ENCODE results near the gene ATP10A. TPM values are rescaled to one million over a fixed set of nuclear protein-coding genes. Genes with fewer than 3 reads are reported as not detected.

Gene ATP10A
- total and polyA plus RNA-seq, 9 of the 15 experiments (the other 6 are each of a cell fraction or from before 2014, with no cell fraction given): 0.09 TPM; not detected in 8

GRCh38 chr15:25850154-25851111 lies 12.7 kb downstream of the ATP10A start (continued):
- TF ChIP-seq CXXC5 (CRISPR knock-in tag; IDR thresholded peaks at IDR 0.05): no peak
- TF ChIP-seq KDM1A (IDR thresholded peaks at IDR 0.05): no peak
- peak; percentile 48 to 67; a peak in 3 of 4 replicates for TF ChIP-seq MAZ (CRISPR knock-in tag; conservative IDR thresholded peaks at IDR 0.05 in 1 of 2, IDR thresholded peaks at IDR 0.05 in 1 of 2)
- peak; percentile 87 for TF ChIP-seq FOSL1 (tag; conservative IDR thresholded peaks at IDR 0.05)
- TF ChIP-seq GABPA (tag; conservative IDR thresholded peaks at IDR 0.05; ENCODE audit: low read depth): no peak
- no peak for TF ChIP-seq KDM5B (IDR thresholded peaks at IDR 0.05; ENCODE audit: insufficient replicate concordance, low read depth, low read length)
- TF ChIP-seq ZNF263 (CRISPR knock-in tag; IDR thresholded peaks at IDR 0.05; ENCODE audit: borderline replicate concordance): no peak
- TF ChIP-seq LARP7 (IDR thresholded peaks at IDR 0.05): no peak
- TF ChIP-seq MLLT1 (IDR thresholded peaks at IDR 0.05): no peak
- no peak for TF ChIP-seq ZNF124 (CRISPR knock-in tag; IDR thresholded peaks at IDR 0.05)
- TF ChIP-seq ZNF740 (CRISPR knock-in tag; IDR thresholded peaks at IDR 0.05): no peak
- peak in 1 of 2 experiments; percentile 75; a peak in 1 of 4 replicates for TF ChIP-seq ZNF740 (tag; IDR thresholded peaks at IDR 0.05)
- TF ChIP-seq TEAD4 (IDR thresholded peaks at IDR 0.05; ENCODE audit: low read length): no peak
- no peak for TF ChIP-seq TEAD4 (CRISPR knock-in tag; IDR thresholded peaks at IDR 0.05; ENCODE audit: borderline replicate concordance)
- TF ChIP-seq PRMT5 (CRISPR knock-in tag; IDR thresholded peaks at IDR 0.05): no peak
